ENCODE data around the gene TLN1. TPM values are rescaled to one million over a fixed set of nuclear protein-coding genes. Genes with fewer than 3 reads are reported as not detected.
A peak's percentile ranks its signal among the peaks of the same experiment; 100 is the strongest.

The TLN1 gene
- total and polyA plus RNA-seq, 10 of the 15 experiments (the other 5 are each of a cell fraction or from before 2014, with no cell fraction given): 11.6 to 305 (median 71.9) TPM

DNA sequence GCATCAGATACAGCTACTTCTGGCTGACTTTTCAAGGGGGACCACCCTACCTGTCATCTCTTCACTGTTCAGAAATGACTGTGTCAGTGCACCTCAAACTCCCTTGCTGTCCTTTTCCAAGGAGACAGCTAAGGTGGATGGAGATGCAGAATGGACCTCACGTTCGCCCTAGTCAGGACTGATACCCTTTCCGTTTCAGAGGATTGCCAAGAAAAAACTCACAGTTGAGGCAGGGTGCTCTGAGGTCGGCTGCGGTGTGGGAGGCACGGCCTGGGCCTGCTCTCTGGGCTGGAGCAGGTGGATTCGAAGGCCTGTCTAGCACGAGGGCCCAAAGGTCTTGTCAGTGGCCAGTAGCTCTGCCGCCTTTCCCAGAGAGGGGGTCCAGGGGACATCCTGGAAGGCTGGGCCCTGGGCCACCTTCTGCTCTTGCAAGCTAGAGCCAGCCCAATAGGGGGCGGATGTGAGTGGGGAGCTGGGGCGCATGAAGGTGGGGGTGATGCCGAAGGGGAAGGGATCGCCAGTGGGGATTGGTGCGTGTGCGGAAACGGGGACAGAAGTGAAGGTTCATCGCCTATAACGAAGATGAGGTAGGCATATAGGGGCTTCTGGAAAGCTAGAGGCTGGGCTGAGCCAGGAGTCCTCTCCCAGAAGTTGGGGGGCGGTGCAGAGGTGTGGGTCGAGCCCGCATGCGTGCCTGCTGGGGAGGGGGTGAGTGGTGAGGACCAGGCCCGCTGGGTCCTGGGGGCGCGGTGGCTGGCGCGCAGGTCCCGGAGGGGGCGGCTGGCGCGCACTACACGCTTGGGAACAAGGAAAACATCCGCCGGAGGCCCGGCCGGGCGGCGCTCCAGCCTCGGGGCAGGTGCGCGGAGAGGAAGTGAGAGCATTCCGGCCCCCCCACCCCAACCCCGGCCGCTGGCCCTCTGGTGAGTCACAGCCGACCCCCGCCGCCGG lies 24.6 kb upstream of the TLN1 start:
- ChIA-PET CTCF (interaction anchor here (0.6 to 2.0 kb wide), 32 partner anchors 9 to 705 kb away, joined by 3 to 27 read pairs (median 6); partner anchors contain the start of genes CCDC107, HINT2, RMRP and SPAG8), RAD21 (ENCODE audit: unreplicated experiment) (interaction anchor here (0.9 to 1.6 kb wide), 9 partner anchors 8 to 109 kb away, joined by 3 to 9 read pairs (median 4); partner anchors contain the start of genes ARHGEF39, CCDC107, CREB3 and GBA2), SMC1A (ENCODE audit: uncharacterized antibody, unreplicated experiment) (interaction anchor here (0.7 to 3.4 kb wide), 13 partner anchors 10 to 126 kb away, joined by 3 to 12 read pairs (median 3); partner anchors contain the start of genes ARHGEF39, CCDC107, CREB3 and RMRP), POLR2A (interaction anchor here (0.7 to 1.5 kb wide), 11 partner anchors 8 to 99 kb away, joined by 3 to 7 read pairs (median 3); partner anchors contain the start of genes CCDC107, HINT2, RMRP and TLN1)
- BruUV-seq (replicated peaks): no TSS peak
- in situ Hi-C loops (cut with MboI): no loop called here
- H3K27me3 ChIP-seq (replicated peaks in 1 of 2; ENCODE audit: control insufficient read depth in 2 of 2, insufficient read depth in 2 of 2, low read length in 1 of 2): no peaks in the 10 kb centered on the region
- peak overlapping the region; percentile 90 for H2AFZ ChIP-seq (ENCODE audit: control insufficient read depth, low read depth, low read length)
- peaks cover 33% of the 10 kb centered on the region for H3K79me2 ChIP-seq (ENCODE audit: control insufficient read depth, insufficient read depth, low read length)
- no peaks in the 10 kb centered on the region for H4K20me1 ChIP-seq (ENCODE audit: control insufficient read depth, insufficient read depth)
- peak overlapping the region; percentile 98 for H3K27ac ChIP-seq (ENCODE audit: control insufficient read depth, insufficient read depth)
- H3K4me3 ChIP-seq: peak overlapping the region; percentile 87
- peak; percentile 86 for ATAC-seq
- DNase-seq (ENCODE audit: low read depth, low spot score): no peak
- H3K9ac ChIP-seq (ENCODE audit: control insufficient read depth, insufficient read depth, low read length): peak overlapping the region; percentile 97
- peaks cover 22% of the 10 kb centered on the region for H3K4me1 ChIP-seq (ENCODE audit: control insufficient read depth, insufficient read depth, low read length)
- intact Hi-C loops (cut with micrococcal nuclease; ENCODE audit: unreplicated experiment): loop anchor here (2.0 kb wide), 1 partner anchor 24 kb away; the partner anchor contains the start of genes CREB3 and TLN1
- WGBS (ENCODE audit: insufficient coverage, insufficient replicate concordance, low lambda C conversion rate, missing lambda C conversion rate): 5% methylated on average over 40 of the region's 48 CpGs
- no peaks in the 10 kb centered on the region for H3K9me3 ChIP-seq (replicated peaks; ENCODE audit: control insufficient read depth, insufficient read depth, low read length)
- peaks cover 5 to 13% of the 10 kb centered on the region in 2 experiments for H3K36me3 ChIP-seq (ENCODE audit: control insufficient read depth in 2 of 2, insufficient read depth in 2 of 2, low read length in 1 of 2)
- H3K4me2 ChIP-seq (ENCODE audit: control insufficient read depth, insufficient read depth): peak overlapping the region; percentile 90
- FAIRE-seq: peak; percentile 7
- TF ChIP-seq ZNF622 (IDR thresholded peaks at IDR 0.05) (no peak), TCF3 (IDR thresholded peaks at IDR 0.05; ENCODE audit: borderline replicate concordance, insufficient read depth, low read depth, low read length) (peak; percentile 73; the same call in 1 of the 2 replicates), CREB1 (IDR thresholded peaks at IDR 0.05; ENCODE audit: low read depth) (no peak), MYB (IDR thresholded peaks at IDR 0.05; ENCODE audit: borderline replicate concordance, low read depth, low read length) (no peak), MEF2A (IDR thresholded peaks at IDR 0.05; ENCODE audit: insufficient read depth, low read depth, low read length) (0 out of 2 replicates have a peak, but pooled peaks have one; percentile 5), BACH1 (IDR thresholded peaks at IDR 0.05; ENCODE audit: borderline replicate concordance) (no peak; the same call in 1 of the 2 replicates), NFYB (IDR thresholded peaks at IDR 0.05; ENCODE audit: insufficient read depth, low read depth, low read length) (no peak), RFX5 (IDR thresholded peaks at IDR 0.05; ENCODE audit: low read depth, low read length) (0 out of 2 replicates have a peak, but pooled peaks have one; percentile 35), YBX1 (IDR thresholded peaks at IDR 0.05) (no peak), WRNIP1 (IDR thresholded peaks at IDR 0.05; ENCODE audit: borderline replicate concordance, low read depth, low read length) (no peak), DPF2 (IDR thresholded peaks at IDR 0.05) (no peak), JUNB (IDR thresholded peaks at IDR 0.05) (no peak), SP1 (IDR thresholded peaks at IDR 0.05; ENCODE audit: low read depth, low read length) (no peak), CHD1 (IDR thresholded peaks at IDR 0.05; ENCODE audit: low read depth, low read length) (no peak)
- TF ChIP-seq, protein P1, sequence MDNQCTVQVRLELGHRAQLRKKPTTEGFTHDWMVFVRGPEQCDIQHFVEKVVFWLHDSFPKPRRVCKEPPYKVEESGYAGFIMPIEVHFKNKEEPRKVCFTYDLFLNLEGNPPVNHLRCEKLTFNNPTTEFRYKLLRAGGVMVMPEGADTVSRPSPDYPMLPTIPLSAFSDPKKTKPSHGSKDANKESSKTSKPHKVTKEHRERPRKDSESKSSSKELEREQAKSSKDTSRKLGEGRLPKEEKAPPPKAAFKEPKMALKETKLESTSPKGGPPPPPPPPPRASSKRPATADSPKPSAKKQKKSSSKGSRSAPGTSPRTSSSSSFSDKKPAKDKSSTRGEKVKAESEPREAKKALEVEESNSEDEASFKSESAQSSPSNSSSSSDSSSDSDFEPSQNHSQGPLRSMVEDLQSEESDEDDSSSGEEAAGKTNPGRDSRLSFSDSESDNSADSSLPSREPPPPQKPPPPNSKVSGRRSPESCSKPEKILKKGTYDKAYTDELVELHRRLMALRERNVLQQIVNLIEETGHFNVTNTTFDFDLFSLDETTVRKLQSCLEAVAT (IDR thresholded peaks at IDR 0.05): no peak; the same call in 1 of the 2 replicates
- TF ChIP-seq, protein P2, sequence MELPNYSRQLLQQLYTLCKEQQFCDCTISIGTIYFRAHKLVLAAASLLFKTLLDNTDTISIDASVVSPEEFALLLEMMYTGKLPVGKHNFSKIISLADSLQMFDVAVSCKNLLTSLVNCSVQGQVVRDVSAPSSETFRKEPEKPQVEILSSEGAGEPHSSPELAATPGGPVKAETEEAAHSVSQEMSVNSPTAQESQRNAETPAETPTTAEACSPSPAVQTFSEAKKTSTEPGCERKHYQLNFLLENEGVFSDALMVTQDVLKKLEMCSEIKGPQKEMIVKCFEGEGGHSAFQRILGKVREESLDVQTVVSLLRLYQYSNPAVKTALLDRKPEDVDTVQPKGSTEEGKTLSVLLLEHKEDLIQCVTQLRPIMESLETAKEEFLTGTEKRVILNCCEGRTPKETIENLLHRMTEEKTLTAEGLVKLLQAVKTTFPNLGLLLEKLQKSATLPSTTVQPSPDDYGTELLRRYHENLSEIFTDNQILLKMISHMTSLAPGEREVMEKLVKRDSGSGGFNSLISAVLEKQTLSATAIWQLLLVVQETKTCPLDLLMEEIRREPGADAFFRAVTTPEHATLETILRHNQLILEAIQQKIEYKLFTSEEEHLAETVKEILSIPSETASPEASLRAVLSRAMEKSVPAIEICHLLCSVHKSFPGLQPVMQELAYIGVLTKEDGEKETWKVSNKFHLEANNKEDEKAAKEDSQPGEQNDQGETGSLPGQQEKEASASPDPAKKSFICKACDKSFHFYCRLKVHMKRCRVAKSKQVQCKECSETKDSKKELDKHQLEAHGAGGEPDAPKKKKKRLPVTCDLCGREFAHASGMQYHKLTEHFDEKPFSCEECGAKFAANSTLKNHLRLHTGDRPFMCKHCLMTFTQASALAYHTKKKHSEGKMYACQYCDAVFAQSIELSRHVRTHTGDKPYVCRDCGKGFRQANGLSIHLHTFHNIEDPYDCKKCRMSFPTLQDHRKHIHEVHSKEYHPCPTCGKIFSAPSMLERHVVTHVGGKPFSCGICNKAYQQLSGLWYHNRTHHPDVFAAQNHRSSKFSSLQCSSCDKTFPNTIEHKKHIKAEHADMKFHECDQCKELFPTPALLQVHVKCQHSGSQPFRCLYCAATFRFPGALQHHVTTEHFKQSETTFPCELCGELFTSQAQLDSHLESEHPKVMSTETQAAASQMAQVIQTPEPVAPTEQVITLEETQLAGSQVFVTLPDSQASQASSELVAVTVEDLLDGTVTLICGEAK (IDR thresholded peaks at IDR 0.05; ENCODE audit: borderline replicate concordance): no peak
